H9 (cell line): ENCODE results near the gene PPP1R7. TPM values are rescaled to one million over a fixed set of nuclear protein-coding genes. Genes with fewer than 3 reads are reported as not detected.

ENCODE experiments used
- DNase-seq: peaks from one replicate; pipeline ENCODE4 v3.0.0-alpha.2; 2017
- H2AFZ ChIP-seq: one replicate; pipeline ENCODE4 v1.6.1; 2013; ENCODE audit warnings: mild to moderate bottlenecking, low read length, control low read depth, moderate library complexity
- H2AK5ac ChIP-seq: 2 replicates; pipeline ENCODE4 v1.6.1; 2013; ENCODE audit warnings: low read length, control low read depth, mixed read lengths; ENCODE audit not compliant: insufficient read length
- H2BK120ac ChIP-seq: one replicate; pipeline ENCODE4 v1.6.1; 2013; ENCODE audit warnings: low read depth, mild to moderate bottlenecking, low read length, control low read depth, inconsistent platforms; ENCODE audit not compliant: poor library complexity, severe bottlenecking
- H2BK12ac ChIP-seq: 2 replicates; pipeline ENCODE4 v1.6.1; 2013; ENCODE audit warnings: low read length, control low read depth, mixed read lengths, low read depth; ENCODE audit not compliant: insufficient read length
- H2BK15ac ChIP-seq: 2 replicates; pipeline ENCODE4 v1.6.1; 2013; ENCODE audit warnings: low read depth, low read length, control low read depth
- H2BK20ac ChIP-seq: one replicate; pipeline ENCODE4 v1.6.1; 2013; ENCODE audit warnings: low read depth, mild to moderate bottlenecking, low read length, control low read depth, inconsistent platforms; ENCODE audit not compliant: poor library complexity, severe bottlenecking
- H2BK5ac ChIP-seq: 2 replicates; pipeline ENCODE4 v1.6.1; 2013; ENCODE audit warnings: low read length, control low read depth, mixed read lengths; ENCODE audit not compliant: insufficient read length
- H3K14ac ChIP-seq: 2 replicates; pipeline ENCODE4 v1.6.1; 2013; ENCODE audit warnings: low read length, control low read depth; ENCODE audit not compliant: insufficient read depth
- H3K18ac ChIP-seq: 2 replicates; pipeline ENCODE4 v1.6.1; 2013; ENCODE audit warnings: low read depth, mild to moderate bottlenecking, mixed read lengths, low read length, control low read depth; ENCODE audit not compliant: insufficient read length
- H3K23ac ChIP-seq: 2 replicates; pipeline ENCODE4 v1.6.1; 2013; ENCODE audit warnings: low read length, control low read depth, mixed read lengths, low read depth; ENCODE audit not compliant: insufficient read length
- H3K23me2 ChIP-seq: 2 replicates; pipeline ENCODE4 v1.6.1; 2013; ENCODE audit warnings: low read depth, mild to moderate bottlenecking, mixed read lengths, low read length, control low read depth; ENCODE audit not compliant: insufficient read length, poor library complexity, severe bottlenecking
- H3K27ac ChIP-seq: 2 replicates; pipeline ENCODE4 v1.5.1; 2013; ENCODE audit warnings: low read length, control low read depth, mixed read lengths, low read depth; ENCODE audit not compliant: insufficient read length
- H3K27me3 ChIP-seq: 2 replicates; pipeline ENCODE4 v1.6.1; 2013; ENCODE audit warnings: low read length, control low read depth, inconsistent platforms; ENCODE audit not compliant: insufficient read depth
- H3K4ac ChIP-seq: 2 replicates; pipeline ENCODE4 v1.6.1; 2013; ENCODE audit warnings: low read depth, mild to moderate bottlenecking, control low read depth, inconsistent platforms, low read length, moderate library complexity
- H3K4me1 ChIP-seq: 2 replicates; pipeline ENCODE4 v1.6.1; 2013; ENCODE audit warnings: low read length, control low read depth, inconsistent platforms; ENCODE audit not compliant: insufficient read depth
- H3K4me2 ChIP-seq: 2 replicates; pipeline ENCODE4 v1.6.1; 2013; ENCODE audit warnings: low read length, control low read depth, mixed read lengths; ENCODE audit not compliant: insufficient read length, insufficient read depth
- H3K56ac ChIP-seq: 2 replicates; pipeline ENCODE4 v1.6.1; 2013; ENCODE audit warnings: low read depth, mild to moderate bottlenecking, mixed read lengths, low read length, control low read depth; ENCODE audit not compliant: insufficient read length
- H3K79me1 ChIP-seq: 2 replicates; pipeline ENCODE4 v1.6.1; 2013; ENCODE audit warnings: low read depth, mild to moderate bottlenecking, moderate library complexity, low read length, control low read depth, inconsistent platforms; ENCODE audit not compliant: insufficient read depth, poor library complexity, severe bottlenecking
- H3K79me2 ChIP-seq: 2 replicates; pipeline ENCODE4 v1.6.1; 2013; ENCODE audit warnings: low read length, control low read depth, inconsistent platforms; ENCODE audit not compliant: insufficient read depth
- H3K9ac ChIP-seq: 2 replicates; pipeline ENCODE4 v1.6.1; 2013; ENCODE audit warnings: low read length, control low read depth, mixed read lengths; ENCODE audit not compliant: insufficient read length; ENCODE audit errors: extremely low read depth
- H3K9me3 ChIP-seq: one replicate; pipeline ENCODE4 v1.6.1; 2013; ENCODE audit warnings: low read depth, low read length, inconsistent platforms; ENCODE audit not compliant: control insufficient read depth
- H3T11ph ChIP-seq: one replicate; pipeline ENCODE4 v1.6.1; 2013; ENCODE audit warnings: mild to moderate bottlenecking, low read length, control low read depth, inconsistent platforms
- H4K20me1 ChIP-seq: one replicate; pipeline ENCODE4 v1.6.1; 2013; ENCODE audit not compliant: control insufficient read depth, insufficient read length, insufficient read depth
- H4K5ac ChIP-seq: 2 replicates; pipeline ENCODE4 v1.6.1; 2013; ENCODE audit warnings: low read depth, mild to moderate bottlenecking, mixed read lengths, low read length, control low read depth; ENCODE audit not compliant: insufficient read length
- H4K8ac ChIP-seq: replicated peaks from 2 replicates; pipeline ENCODE4 v1.6.1; 2013; ENCODE audit warnings: low read length, control low read depth, mixed read lengths, low read depth; ENCODE audit not compliant: insufficient read length
- H4K91ac ChIP-seq: 2 replicates; pipeline ENCODE4 v1.6.1; 2013; ENCODE audit warnings: low read depth, mild to moderate bottlenecking, moderate library complexity, mixed read lengths, low read length, control low read depth; ENCODE audit not compliant: insufficient read length
- H3K27ac Mint-ChIP-seq, 3 experiments: 2 replicates in 2 of 3; 3 replicates in 1 of 3; pipeline ENCODE4 v1.8.0; 2020 to 2021; ENCODE audit warnings: mixed read lengths in 3 of 3, mild to moderate bottlenecking in 1 of 3, moderate library complexity in 1 of 3
- H3K27me3 Mint-ChIP-seq: 2 replicates; pipeline ENCODE4 v1.8.0; 2021; ENCODE audit warnings: low read depth, mild to moderate bottlenecking, moderate library complexity, mixed read lengths
- H3K36me3 Mint-ChIP-seq, 3 experiments: 2 replicates in 2 of 3; 3 replicates in 1 of 3; pipeline ENCODE4 v1.8.0; 2020 to 2021; ENCODE audit warnings: low read depth in 3 of 3, mixed read lengths in 3 of 3; ENCODE audit not compliant: insufficient read depth in 1 of 3
- H3K4me1 Mint-ChIP-seq, 2 experiments: 2 replicates each; pipeline ENCODE4 v1.8.0; 2020; ENCODE audit warnings: mixed read lengths in 2 of 2
- H3K4me3 Mint-ChIP-seq, 2 experiments: 2 replicates in 1 of 2; 3 replicates in 1 of 2; pipeline ENCODE4 v1.8.0; 2020 to 2021; ENCODE audit warnings: mild to moderate bottlenecking in 2 of 2, mixed read lengths in 2 of 2, moderate library complexity in 1 of 2
- H3K9me3 Mint-ChIP-seq, 2 experiments: 2 replicates in 1 of 2; 3 replicates in 1 of 2; pipeline ENCODE4 v1.8.0; 2020; ENCODE audit warnings: mild to moderate bottlenecking in 2 of 2, mixed read lengths in 2 of 2, moderate library complexity in 1 of 2
- CTCF ChIP-seq: fragments of 200-600 bp; sonication (generic); conservative IDR thresholded peaks from 3 replicates; pipeline ENCODE4 v1.8.0; 2021; ENCODE audit warnings: antibody characterized with exemption, mild to moderate bottlenecking
- WGBS: extraction: QIAGEN DNeasy Blood & Tissue Kit; methylation state at CpG from one replicate; pipeline ENCODE4 v1.1.7; 2013; ENCODE audit warnings: missing lambda C conversion rate, low lambda C conversion rate, mixed read lengths; ENCODE audit not compliant: insufficient read length; ENCODE audit errors: extremely low coverage; 5-methylcytosine and 5-hydroxymethylcytosine counted together
- total RNA-seq: library from RNA; stranded (reverse); gene quantifications from 2 replicates; pipeline ENCODE4 v1.2.1, GENCODE V29; 2021

The PPP1R7 gene
- total RNA-seq, 1 experiment from 2014 or later: 60.2 TPM

GRCh38 chr2:241178961-241179360, 28.7 kb downstream of the PPP1R7 start:
- TF ChIP-seq CTCF: no peak
- Histone ChIP-seq H4K8ac (no peak overlapping the region), H3K14ac (no peak overlapping the region), H2BK20ac (no peak overlapping the region), H2AFZ (no peak overlapping the region), H4K5ac (no peak overlapping the region), H3K27ac (no peak overlapping the region), H3K23ac (no peak overlapping the region), H3K18ac (no peak overlapping the region), H3K23me2 (no peaks in the 10 kb centered on the region), H4K20me1 (no peaks in the 10 kb centered on the region), H3K79me2 (no peaks in the 10 kb centered on the region), H2AK5ac (no peak overlapping the region), H3K4me1 (no peaks in the 10 kb centered on the region), H3K79me1 (no peaks in the 10 kb centered on the region), H3K4ac (no peak overlapping the region), H2BK120ac (no peak overlapping the region), H2BK12ac (no peak overlapping the region), H3T11ph (no peak overlapping the region), H3K9me3 (no peaks in the 10 kb centered on the region), H3K27me3 (no peaks in the 10 kb centered on the region), H3K56ac (no peak overlapping the region), H3K9ac (no peak overlapping the region), H2BK15ac (no peak overlapping the region), H4K91ac (no peak overlapping the region), H2BK5ac (no peak overlapping the region), H3K4me2 (no peak overlapping the region)
- no peak overlapping the region; a peak in 1 of 7 replicates for H3K27ac Mint-ChIP-seq
- H3K4me3 Mint-ChIP-seq: no peak overlapping the region
- H3K4me1 Mint-ChIP-seq: peaks cover 0 to 6% of the 10 kb centered on the region in 2 experiments; a peak in 2 of 4 replicates
- no peaks in the 10 kb centered on the region for H3K27me3 Mint-ChIP-seq
- DNase-seq: no peak
- no CpG with 5 or more reads among the region's 4 CpGs for WGBS
- peaks cover 4 to 14% (median 5%) of the 10 kb centered on the region in 3 experiments; a peak in 3 of 7 replicates for H3K36me3 Mint-ChIP-seq
- no peaks in the 10 kb centered on the region for H3K9me3 Mint-ChIP-seq
